ENCODE measurements around the gene SLC5A3.

The SLC5A3 gene

DNA sequence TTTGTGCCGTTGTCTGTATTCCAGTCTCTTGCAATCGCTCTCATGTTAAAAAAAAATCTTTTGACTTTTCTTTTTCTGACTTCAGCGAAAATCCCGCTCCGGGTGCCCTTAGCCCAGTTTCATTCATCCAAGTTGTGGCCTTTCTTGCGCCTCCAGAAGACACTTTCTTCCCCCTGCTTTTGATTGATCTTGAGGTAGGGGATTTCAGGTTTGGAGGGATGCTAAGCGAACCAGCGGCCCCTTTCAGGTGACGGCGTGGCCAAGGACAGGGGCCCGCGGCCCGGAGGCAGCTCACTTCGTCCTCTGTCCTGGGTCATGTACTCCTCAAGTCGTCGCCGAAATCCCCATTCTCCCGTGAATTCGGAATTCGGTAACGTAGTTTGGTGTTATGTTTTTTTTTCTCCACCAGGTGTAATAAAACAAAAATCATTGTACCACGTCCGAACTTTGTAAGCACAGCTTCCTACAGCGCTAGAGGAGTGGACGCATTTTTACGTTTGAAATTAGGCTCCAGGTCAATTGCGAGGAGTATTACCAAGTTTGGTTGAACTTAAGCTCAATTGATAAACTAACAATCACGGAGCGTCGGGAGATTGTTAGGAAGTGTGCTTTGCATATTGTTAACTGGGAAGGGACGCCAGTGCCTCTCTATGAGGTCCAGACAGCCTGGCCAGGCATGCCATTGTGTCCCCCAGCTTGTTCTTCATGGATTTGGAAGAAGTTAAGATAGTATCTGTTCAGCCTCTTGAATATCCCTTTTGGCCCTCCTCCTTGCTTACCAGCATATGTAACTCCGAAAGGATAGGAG is 1.1 kb downstream of the SLC5A3 start:
- peak overlapping the region; percentile 48 for H3K27ac ChIP-seq (ENCODE audit: low read depth, low read length)
- H3K4me1 ChIP-seq (ENCODE audit: control insufficient read depth, insufficient read depth, low read length) = peaks cover 21% of the 10 kb centered on the region
- H3K4me3 ChIP-seq (ENCODE audit: low read length) = peak overlapping the region; percentile 95
- no peaks in the 10 kb centered on the region for H3K36me3 ChIP-seq (ENCODE audit: control insufficient read depth, insufficient read depth, low read length)
- peak overlapping the region; percentile 73 for H3K9ac ChIP-seq (ENCODE audit: low read length)
- H3K27me3 ChIP-seq (ENCODE audit: control insufficient read depth, insufficient read depth, low read length) = no peaks in the 10 kb centered on the region

DNA sequence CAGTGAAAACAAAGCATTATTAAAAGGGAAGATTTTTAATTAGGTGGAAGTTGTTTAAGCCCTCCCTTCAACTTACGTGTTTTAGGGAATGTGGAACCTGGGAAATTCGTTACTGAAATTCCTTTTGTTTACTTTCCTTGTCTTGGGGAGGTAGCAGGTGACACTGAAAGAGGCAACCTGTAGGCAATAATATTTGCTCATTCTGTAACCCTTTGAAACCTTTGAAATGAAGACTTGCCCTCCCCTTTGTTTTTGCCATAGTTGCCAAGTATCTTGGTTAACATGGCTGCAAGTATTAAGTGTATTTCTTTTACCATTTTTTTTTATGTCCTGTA is 1.7 kb downstream of the SLC5A3 start:
- Histone ChIP-seq H3K4me1 (ENCODE audit: control insufficient read depth, insufficient read depth, low read length) (peaks cover 21% of the 10 kb centered on the region), H3K9ac (ENCODE audit: low read length) (peak overlapping the region; percentile 41), H3K36me3 (ENCODE audit: control insufficient read depth, insufficient read depth, low read length) (no peaks in the 10 kb centered on the region), H3K4me3 (ENCODE audit: low read length) (peak overlapping the region; percentile 95), H3K27me3 (ENCODE audit: control insufficient read depth, insufficient read depth, low read length) (no peaks in the 10 kb centered on the region), H3K27ac (ENCODE audit: low read depth, low read length) (peak overlapping the region; percentile 48)

DNA sequence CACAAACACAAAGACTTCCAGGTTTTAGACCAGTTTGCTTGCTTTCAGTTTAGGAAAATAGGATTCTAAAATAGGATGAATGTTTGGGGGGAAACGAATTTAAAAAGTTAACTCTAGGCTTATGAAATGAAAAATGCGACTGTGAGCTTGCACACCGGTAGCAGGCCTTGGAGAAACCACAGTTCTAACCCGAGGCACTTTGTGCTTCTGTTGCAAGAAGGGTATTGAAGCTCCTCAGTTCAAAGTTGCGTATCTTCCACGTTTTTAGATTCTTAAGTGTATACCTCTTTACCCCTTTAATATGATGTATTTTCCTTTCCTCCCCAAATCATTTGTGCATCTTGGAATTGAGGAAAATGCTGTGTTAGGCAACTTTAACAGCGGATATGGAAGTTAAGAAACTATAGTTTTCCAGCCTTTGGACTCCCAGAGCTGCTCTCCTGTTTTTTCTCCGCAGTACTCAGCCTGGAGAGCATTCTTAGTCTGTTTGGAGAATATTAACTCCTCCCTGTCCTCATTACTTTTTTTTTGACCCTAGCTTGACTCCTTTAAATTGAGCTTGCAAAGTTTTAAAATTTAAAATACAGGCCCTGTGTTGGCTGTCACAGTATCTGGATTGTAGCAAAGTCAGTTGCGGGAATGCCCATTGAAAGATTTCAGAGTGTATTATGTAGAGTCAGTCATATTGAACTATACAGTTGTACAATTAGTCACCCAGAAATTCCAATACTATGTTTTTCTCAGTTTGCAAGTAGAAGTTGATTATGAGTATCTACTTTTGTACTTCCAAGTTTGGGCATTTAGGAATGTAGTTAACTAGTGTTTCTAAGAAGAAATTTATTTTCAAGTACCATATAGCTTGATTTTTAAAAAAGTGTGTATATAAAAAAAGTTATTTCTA is 2.6 kb downstream of the SLC5A3 start:
- Histone ChIP-seq H3K27ac (ENCODE audit: low read depth, low read length) (no peak overlapping the region), H3K4me3 (ENCODE audit: low read length) (peak overlapping the region; percentile 52), H3K4me1 (ENCODE audit: control insufficient read depth, insufficient read depth, low read length) (peaks cover 22% of the 10 kb centered on the region)

DNA sequence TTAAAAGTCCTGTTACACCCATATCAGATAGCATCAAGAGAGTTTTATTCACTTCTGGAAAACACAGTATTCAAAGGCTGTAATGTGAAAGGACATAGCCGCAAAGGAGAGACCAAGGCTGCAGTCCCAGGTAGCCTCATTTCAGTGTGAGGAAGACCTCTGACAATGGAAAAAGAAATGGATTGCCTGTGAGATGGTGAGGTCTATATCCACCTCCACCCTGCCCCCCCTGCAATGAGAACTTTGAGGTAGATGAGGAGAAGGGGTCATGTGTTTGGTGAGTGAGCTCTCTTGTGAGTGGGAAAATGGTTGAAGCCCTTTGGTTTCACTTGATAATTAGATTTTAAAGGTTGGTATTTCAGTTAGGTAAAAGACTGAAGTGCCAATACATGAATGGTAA is 3.5 kb downstream of the SLC5A3 start:
- no peak overlapping the region for H3K4me3 ChIP-seq (ENCODE audit: low read length)
- H3K36me3 ChIP-seq (ENCODE audit: control insufficient read depth, insufficient read depth, low read length) = no peaks in the 10 kb centered on the region
- no peak overlapping the region for H3K27ac ChIP-seq (ENCODE audit: low read depth, low read length)
- peaks cover 26% of the 10 kb centered on the region for H3K4me1 ChIP-seq (ENCODE audit: control insufficient read depth, insufficient read depth, low read length)
- no peaks in the 10 kb centered on the region for H3K27me3 ChIP-seq (ENCODE audit: control insufficient read depth, insufficient read depth, low read length)
- no peak overlapping the region for H3K9ac ChIP-seq (ENCODE audit: low read length)

More for the DNA sequence above, 2.6 kb downstream of the SLC5A3 start:
- no peaks in the 10 kb centered on the region for H3K27me3 ChIP-seq (ENCODE audit: control insufficient read depth, insufficient read depth, low read length)
- no peak overlapping the region for H3K9ac ChIP-seq (ENCODE audit: low read length)
- no peaks in the 10 kb centered on the region for H3K36me3 ChIP-seq (ENCODE audit: control insufficient read depth, insufficient read depth, low read length)

DNA sequence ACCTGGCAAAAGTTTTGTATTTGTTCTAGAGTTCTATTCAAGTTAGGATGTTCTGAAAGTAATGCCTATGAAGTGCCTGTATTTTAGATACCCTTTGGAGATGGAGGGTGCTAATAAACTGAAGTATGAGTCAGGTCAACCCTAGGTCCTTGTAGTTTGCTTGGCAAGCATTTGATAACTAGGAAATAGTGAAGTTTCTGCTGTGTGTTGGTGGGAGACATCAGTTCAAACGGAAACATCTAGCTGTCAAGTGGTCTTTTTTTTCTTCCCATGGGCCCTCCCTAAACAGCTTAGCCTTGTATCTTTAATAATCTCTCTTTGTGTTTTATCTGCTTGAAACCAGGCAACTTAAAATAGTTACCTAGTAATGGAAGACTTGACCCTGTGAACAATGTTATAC is 4.5 kb downstream of the SLC5A3 start:
- no peaks in the 10 kb centered on the region for H3K36me3 ChIP-seq (ENCODE audit: control insufficient read depth, insufficient read depth, low read length)
- no peak overlapping the region for H3K9ac ChIP-seq (ENCODE audit: low read length)
- peaks cover 25% of the 10 kb centered on the region for H3K4me1 ChIP-seq (ENCODE audit: control insufficient read depth, insufficient read depth, low read length)
- no peaks in the 10 kb centered on the region for H3K27me3 ChIP-seq (ENCODE audit: control insufficient read depth, insufficient read depth, low read length)
- H3K27ac ChIP-seq (ENCODE audit: low read depth, low read length) = no peak overlapping the region
- peak overlapping the region; percentile 2 for H3K4me3 ChIP-seq (ENCODE audit: low read length)

DNA sequence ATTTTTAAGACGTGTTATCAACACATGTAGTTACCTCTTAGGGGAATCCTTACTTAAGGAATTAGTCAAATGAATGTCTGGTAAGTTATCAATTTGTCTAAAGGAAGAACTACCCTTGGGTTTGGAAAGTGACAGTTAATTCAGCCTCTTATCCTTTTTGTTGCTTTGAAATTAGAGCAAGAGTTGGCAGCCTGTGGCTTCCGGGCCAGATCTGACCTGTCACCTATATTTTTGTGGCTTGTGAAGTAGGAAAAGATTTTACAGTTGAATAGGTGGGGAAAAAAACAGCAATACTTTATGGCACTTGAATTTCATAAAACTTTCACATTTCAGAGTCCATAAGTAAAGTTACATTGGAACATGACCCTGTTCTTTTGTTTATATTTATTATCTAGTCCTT is 5.5 kb downstream of the SLC5A3 start:
- no peaks in the 10 kb centered on the region for H3K36me3 ChIP-seq (ENCODE audit: control insufficient read depth, insufficient read depth, low read length)
- no peak overlapping the region for H3K4me3 ChIP-seq (ENCODE audit: low read length)
- peaks cover 25% of the 10 kb centered on the region for H3K4me1 ChIP-seq (ENCODE audit: control insufficient read depth, insufficient read depth, low read length)
- no peaks in the 10 kb centered on the region for H3K27me3 ChIP-seq (ENCODE audit: control insufficient read depth, insufficient read depth, low read length)
- no peak overlapping the region for H3K9ac ChIP-seq (ENCODE audit: low read length)
- H3K27ac ChIP-seq (ENCODE audit: low read depth, low read length) = no peak overlapping the region

DNA sequence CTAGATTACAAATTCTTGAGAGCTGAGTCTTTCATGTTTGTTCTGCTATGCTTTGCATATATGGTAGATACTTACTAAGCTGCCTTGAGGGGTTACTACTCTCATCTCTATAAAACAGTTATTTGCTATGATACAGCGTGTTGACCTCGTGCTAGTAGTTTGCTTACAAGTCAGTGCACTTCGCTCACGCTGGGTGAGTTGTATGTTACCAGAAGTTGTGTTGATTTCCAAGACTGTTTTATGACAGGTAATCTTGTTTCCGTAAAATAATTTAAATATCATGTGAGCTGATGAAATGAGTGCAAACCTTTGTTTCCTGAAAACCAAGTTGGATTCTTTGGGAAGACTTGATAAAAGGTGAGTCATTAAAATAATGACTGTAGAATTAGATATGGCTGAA is 7.3 kb downstream of the SLC5A3 start:
- Histone ChIP-seq H3K36me3 (ENCODE audit: control insufficient read depth, insufficient read depth, low read length) (no peaks in the 10 kb centered on the region), H3K9ac (ENCODE audit: low read length) (no peak overlapping the region), H3K4me3 (ENCODE audit: low read length) (no peak overlapping the region), H3K27ac (ENCODE audit: low read depth, low read length) (no peak overlapping the region), H3K27me3 (ENCODE audit: control insufficient read depth, insufficient read depth, low read length) (no peaks in the 10 kb centered on the region), H3K4me1 (ENCODE audit: control insufficient read depth, insufficient read depth, low read length) (peaks cover 19% of the 10 kb centered on the region)

DNA sequence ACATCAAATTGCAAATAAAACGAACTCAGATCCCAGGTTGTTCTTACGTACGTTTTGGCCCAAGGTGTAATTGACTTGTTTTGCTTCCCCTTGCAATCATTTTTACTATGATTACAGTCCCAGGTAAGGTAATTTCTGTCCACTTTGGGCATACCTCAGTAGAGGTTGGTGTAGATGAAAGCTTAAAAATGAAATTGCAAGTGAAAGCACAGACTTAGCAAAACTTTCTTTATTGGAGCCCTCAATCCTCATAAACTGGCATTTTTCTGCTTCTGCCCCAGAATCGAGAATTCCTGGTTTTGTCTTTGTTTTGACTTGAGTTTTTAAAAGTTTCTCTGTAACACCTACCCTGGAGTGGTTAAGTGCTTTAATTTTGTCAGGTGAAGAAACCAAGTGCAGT is 9.4 kb downstream of the SLC5A3 start:
- Histone ChIP-seq H3K4me3 (ENCODE audit: low read length) (no peak overlapping the region), H3K36me3 (ENCODE audit: control insufficient read depth, insufficient read depth, low read length) (no peaks in the 10 kb centered on the region), H3K9ac (ENCODE audit: low read length) (no peak overlapping the region), H3K27ac (ENCODE audit: low read depth, low read length) (no peak overlapping the region), H3K27me3 (ENCODE audit: control insufficient read depth, insufficient read depth, low read length) (no peaks in the 10 kb centered on the region), H3K4me1 (ENCODE audit: control insufficient read depth, insufficient read depth, low read length) (peaks cover 18% of the 10 kb centered on the region)

DNA sequence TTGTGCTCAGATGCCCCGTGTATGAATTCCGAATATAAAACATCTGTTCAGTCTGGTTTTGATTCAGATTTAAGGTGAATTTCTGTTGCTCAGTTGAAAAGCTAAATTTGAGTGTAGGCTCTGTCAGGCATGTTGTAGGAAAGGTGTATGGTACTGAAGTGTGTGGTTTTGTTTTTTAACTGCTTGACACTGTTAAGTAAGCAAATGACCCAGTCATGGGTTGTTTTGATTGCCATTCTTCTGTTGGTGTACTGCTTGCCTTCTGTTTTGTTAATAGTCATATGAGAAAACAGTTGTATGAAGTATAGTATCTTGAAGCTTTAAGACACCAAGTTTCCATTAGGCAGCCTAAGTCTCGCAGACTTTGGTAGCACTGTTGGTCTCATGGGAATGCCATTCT is 10.0 kb downstream of the SLC5A3 start:
- no peak overlapping the region for H3K9ac ChIP-seq (ENCODE audit: low read length)
- no peaks in the 10 kb centered on the region for H3K27me3 ChIP-seq (ENCODE audit: control insufficient read depth, insufficient read depth, low read length)
- no peaks in the 10 kb centered on the region for H3K36me3 ChIP-seq (ENCODE audit: control insufficient read depth, insufficient read depth, low read length)
- H3K27ac ChIP-seq (ENCODE audit: low read depth, low read length) = no peak overlapping the region
- peaks cover 18% of the 10 kb centered on the region for H3K4me1 ChIP-seq (ENCODE audit: control insufficient read depth, insufficient read depth, low read length)
- H3K4me3 ChIP-seq (ENCODE audit: low read length) = no peak overlapping the region

DNA sequence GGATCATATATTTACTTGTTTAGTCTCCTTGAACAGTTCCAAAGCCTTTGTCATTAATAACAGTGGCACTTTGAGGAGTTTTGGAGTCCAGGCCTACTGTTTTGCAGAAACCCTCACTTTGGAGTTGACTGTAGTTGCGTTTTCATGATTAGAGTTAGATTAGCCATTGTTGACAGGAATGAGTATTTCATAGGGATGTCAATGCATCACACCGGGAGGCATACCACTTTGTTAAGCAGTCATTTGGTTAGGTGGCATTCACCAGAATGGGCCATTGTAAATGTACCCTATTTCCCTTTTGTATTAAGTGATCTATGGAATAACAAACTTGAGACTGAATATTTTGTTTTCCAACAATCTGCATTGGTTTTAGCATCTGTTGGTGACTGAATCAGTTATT is 11.8 kb downstream of the SLC5A3 start:
- H3K36me3 ChIP-seq (ENCODE audit: control insufficient read depth, insufficient read depth, low read length) = no peaks in the 10 kb centered on the region
- H3K9ac ChIP-seq (ENCODE audit: low read length) = no peak overlapping the region
- no peak overlapping the region for H3K27ac ChIP-seq (ENCODE audit: low read depth, low read length)
- H3K4me3 ChIP-seq (ENCODE audit: low read length) = no peak overlapping the region
- H3K27me3 ChIP-seq (ENCODE audit: control insufficient read depth, insufficient read depth, low read length) = no peaks in the 10 kb centered on the region
- peaks cover 12% of the 10 kb centered on the region for H3K4me1 ChIP-seq (ENCODE audit: control insufficient read depth, insufficient read depth, low read length)

DNA sequence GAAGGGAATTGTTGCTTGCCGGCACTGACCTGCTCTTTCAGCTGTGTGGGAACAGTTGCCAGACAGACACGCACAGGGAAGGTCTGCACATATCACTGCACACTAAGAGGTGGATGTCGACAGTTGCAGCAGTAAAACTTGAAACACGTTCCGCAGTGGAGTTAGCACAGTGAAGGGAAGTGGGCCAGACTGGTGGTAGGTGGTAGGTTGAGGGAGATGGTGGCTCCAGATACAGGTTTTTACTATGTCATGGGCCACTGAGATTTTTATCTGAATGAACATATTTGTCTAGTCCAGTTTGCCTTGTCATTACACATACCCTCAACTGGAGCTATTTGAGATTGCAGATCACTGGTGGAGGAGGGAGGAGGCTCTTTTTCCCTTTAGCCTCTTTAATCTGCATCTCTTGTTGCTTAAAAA is 13.5 kb downstream of the SLC5A3 start:
- peak overlapping the region; percentile 2 for H3K27ac ChIP-seq (ENCODE audit: low read depth, low read length)
- H3K27me3 ChIP-seq (ENCODE audit: control insufficient read depth, insufficient read depth, low read length) = no peaks in the 10 kb centered on the region
- H3K36me3 ChIP-seq (ENCODE audit: control insufficient read depth, insufficient read depth, low read length) = no peaks in the 10 kb centered on the region
- peaks cover 8% of the 10 kb centered on the region for H3K4me1 ChIP-seq (ENCODE audit: control insufficient read depth, insufficient read depth, low read length)
- no peak overlapping the region for H3K4me3 ChIP-seq (ENCODE audit: low read length)
- H3K9ac ChIP-seq (ENCODE audit: low read length) = no peak overlapping the region

DNA sequence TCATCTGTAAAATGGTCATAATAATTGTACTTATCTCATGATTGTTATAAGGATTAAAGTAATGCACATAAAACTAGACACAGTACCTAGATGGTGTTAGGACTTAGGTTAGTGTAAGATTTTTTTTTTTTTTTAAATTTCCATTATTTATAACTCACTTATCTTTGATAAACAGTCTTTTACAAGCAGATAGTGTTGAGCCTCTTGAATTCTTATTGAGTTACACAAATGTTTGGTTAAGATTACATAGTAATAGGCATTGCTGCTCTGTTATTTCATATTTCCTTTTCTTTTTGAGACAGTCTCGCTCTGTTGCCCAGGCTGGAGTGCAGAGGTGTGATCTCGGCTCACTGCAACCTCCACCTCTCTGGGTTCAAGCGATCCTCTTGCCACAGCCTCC is 15.4 kb downstream of the SLC5A3 start:
- H3K27ac ChIP-seq (ENCODE audit: low read depth, low read length) = no peak overlapping the region
- no peak overlapping the region for H3K9ac ChIP-seq (ENCODE audit: low read length)
- peaks cover 6% of the 10 kb centered on the region for H3K4me1 ChIP-seq (ENCODE audit: control insufficient read depth, insufficient read depth, low read length)
- H3K4me3 ChIP-seq (ENCODE audit: low read length) = no peak overlapping the region
- H3K36me3 ChIP-seq (ENCODE audit: control insufficient read depth, insufficient read depth, low read length) = no peaks in the 10 kb centered on the region
- H3K27me3 ChIP-seq (ENCODE audit: control insufficient read depth, insufficient read depth, low read length) = no peaks in the 10 kb centered on the region

Data from rectal smooth muscle tissue (tissue), 1 donor.